Activated CD8-positive, alpha-beta memory T cell treated with anti-CD3 and anti-CD28 coated beads, Interleukin-2, amount 50 U/mL, for 4 hours (primary cell): ENCODE measurements around the gene MPP4.

ENCODE experiments used
- DNase-seq: peaks from one replicate; pipeline ENCODE4 v3.0.0-alpha.2; 2020

MPP4 gene

GRCh38 chr2:201622306-201622970, 76.0 kb downstream of the MPP4 start:
- no peak for DNase-seq

GRCh38 chr2:201621293-201621999, 77.0 kb downstream of the MPP4 start:
- no peak for DNase-seq

- no peak for DNase-seq
Measured at GRCh38 chr2:201618744-201619662, 79.4 kb downstream of the MPP4 start.

GRCh38 chr2:201608021-201608420, 90.4 kb downstream of the MPP4 start:
- DNase-seq, result no peak

GRCh38 chr2:201607568-201607967, 90.9 kb downstream of the MPP4 start:
- DNase-seq, result no peak

GRCh38 chr2:201600906-201601305, 97.5 kb downstream of the MPP4 start:
- no peak for DNase-seq

GRCh38 chr2:201597397-201597796, 101.0 kb downstream of the MPP4 start:
- DNase-seq, result no peak
